HG03064 (cell line): ENCODE measurements around the gene NBPF20.
"Not testable (repeated sequence)": the region's sequence is repeated elsewhere in the genome, so short reads cannot be mapped to it uniquely, and the experiment has no call there.

Experiments
- ATAC-seq: cut with Tn5 transposase; IDR thresholded peaks from one replicate; pipeline ENCODE4 v1.9.1; 2021; ENCODE audit warnings: low read depth; ENCODE audit not compliant: unreplicated experiment

Gene NBPF20

GRCh38 chr1:145429329-145429728 lies 3.9 kb upstream of the NBPF20 start:
- ATAC-seq: not testable (repeated sequence)

- ATAC-seq: peak; percentile 62
Observed at GRCh38 chr1:145424612-145425435, 579 bp downstream of the NBPF20 start.

GRCh38 chr1:145415149-145415548 lies 10.3 kb downstream of the NBPF20 start:
- not testable (repeated sequence) for ATAC-seq

- not testable (repeated sequence) for ATAC-seq
Observed at GRCh38 chr1:145407266-145407665, 18.1 kb downstream of the NBPF20 start.

GRCh38 chr1:145404949-145405348 lies 20.5 kb downstream of the NBPF20 start:
- ATAC-seq: not testable (repeated sequence)

- ATAC-seq: not testable (repeated sequence)
Observed at GRCh38 chr1:145400701-145401100, 24.7 kb downstream of the NBPF20 start.
